HTERT RPE-1 (cell line): Measurements from ENCODE around the gene APLN.

Source experiments
- in situ Hi-C: fragments of 300-500 bp; cut with MboI; formaldehyde crosslinking; loops from 4 replicates; pipeline ENCODE4 v1.14.3; 2020; ENCODE audit warnings: low sequenced_read_pairs

The APLN gene

DNA sequence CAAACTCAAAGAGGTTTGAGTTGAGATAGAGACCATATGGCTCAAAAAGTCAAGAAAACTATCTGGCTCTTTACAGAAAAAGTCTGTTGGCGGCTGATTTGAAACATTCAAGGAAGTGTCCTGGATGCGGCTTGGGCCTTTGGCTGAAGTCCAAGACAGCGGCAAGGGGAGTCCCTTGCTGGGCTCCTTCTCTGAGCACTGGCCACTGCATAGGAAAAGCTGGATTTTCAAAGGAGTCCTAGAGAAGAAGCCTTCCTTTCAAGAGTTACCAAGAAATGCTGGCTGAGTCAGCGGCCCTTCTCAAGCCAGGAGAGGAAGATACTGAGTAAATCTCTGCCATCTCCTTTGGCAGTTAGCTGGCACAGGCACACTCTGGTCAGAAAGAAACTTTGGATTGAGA is 12.1 kb downstream of the APLN start:
- in situ Hi-C loops = no loop called here

DNA sequence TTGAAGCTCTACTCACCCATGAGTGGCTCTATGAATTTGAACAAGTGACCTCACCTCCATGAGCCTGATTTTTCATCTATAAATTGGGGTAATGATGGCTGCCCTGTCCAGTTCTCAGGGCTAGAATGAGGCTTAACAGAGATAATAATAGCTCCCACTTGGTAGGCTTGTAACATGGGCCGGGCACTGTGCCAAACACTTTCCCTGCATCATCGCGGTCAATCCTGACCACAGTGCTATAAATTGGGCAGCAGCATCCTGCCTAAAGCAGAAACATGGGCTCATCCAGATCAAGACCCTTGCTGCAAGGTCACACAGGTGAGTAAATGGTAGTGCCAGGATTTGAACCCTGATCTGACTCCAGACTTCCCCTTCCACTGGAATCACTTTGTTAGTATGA is 12.8 kb downstream of the APLN start:
- in situ Hi-C loops = no loop called here

- in situ Hi-C loops = no loop called here
Observed at GRCh38 chrX:129641469-129641868, 13.3 kb downstream of the APLN start.

DNA sequence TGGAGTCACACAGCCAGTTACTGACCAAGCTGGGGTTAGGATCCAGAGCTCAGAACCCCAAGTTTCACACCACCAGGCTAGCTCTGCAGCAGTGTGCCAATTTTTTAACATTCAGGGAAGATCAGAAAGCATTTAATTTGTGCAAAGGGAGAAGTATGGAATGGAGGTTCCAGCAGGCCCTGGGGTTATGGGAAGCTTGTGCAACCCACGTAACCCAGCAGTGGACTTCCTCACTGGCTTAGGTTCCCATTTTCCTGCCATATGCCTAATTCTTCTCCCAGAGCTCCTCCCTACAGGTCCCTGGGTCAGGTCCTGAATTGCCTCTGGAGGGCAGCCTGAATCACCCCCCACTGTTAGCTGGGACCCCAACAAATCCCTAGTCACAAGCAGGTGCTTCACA is 14.0 kb downstream of the APLN start:
- in situ Hi-C loops = no loop called here

GRCh38 chrX:129638917-129639316 is 15.8 kb downstream of the APLN start:
- in situ Hi-C loops = no loop called here

DNA sequence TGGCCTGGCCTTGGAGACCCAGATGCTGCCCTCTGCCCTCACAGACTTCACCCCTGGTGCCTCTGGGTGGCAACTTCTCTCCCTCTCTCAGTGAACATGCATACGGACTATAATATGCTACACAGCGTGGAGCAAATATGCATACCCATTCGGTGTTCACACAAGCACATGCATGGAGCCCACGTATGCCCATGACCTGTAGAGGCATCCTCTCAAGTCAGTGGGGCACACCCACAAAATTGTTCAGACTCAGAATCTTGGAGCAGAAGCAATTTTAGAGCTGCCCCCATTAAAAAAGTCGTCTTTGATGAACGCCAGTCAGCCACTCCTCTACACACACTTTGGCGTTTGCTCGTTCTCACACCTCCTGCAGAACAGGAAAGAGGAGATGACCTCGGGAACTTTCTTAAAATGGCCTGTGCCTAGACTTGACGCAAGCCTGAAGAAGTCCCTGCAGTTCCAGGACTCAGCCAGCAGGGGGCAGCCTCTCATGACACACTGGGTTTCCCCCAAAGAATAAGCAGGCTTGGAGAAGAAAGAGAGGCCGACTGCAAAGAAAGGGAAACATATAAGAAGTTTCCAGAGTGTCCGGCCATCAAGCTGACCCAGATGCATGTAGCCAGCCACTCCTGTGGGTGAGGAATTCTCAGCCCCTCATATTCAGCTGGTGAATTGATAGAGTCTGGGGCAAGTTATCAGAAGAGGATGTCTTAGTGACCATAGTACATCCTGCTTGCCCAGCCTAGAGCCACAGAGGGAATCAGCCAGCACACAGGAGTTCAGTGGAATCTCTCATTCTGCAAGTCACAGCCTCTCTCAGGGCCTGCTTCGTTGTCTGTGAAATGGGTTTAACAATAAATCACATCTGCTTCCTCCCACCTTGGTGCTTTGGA is 17.3 kb downstream of the APLN start:
- in situ Hi-C loops = no loop called here

- in situ Hi-C loops = no loop called here
Observed at GRCh38 chrX:129636175-129636681, 18.5 kb downstream of the APLN start.

DNA sequence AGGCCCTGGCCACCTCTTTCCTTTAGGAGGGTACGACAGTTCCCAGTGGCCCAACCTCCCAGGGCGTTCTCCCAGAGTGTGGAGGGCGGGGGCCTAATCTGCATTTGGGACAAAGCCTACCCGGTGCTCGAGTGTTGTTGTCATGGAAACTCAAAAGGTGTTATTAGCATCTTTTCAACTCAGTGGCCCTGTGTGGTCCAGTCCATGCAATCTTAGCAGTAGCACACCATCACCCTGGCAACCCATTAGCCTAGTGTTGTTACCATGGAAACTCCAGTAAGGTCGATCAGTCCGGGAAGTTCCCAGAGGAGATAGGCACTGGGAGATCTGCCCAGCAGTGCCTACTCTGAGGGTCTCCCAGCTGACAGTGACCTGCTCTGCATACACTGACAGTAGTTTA is 20.2 kb downstream of the APLN start:
- in situ Hi-C loops = no loop called here

DNA sequence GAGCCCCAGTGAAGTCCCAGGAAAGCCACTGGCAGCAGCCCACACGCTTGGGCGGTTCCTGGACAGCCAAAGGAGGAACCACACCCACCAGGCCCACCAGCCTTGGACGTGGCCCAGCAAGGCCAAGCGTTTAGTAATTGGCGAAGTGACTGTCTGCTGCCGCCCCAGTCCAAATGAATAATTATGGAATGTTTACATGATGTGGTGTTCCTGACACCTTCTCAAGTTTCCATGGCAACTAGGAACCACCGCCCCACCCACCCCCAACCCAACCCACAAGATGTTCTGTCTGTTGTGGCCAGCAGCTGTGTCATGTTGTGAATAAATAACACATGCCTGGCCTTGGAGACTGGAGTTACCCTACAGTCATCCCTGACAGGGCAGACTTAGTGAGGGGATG is 22.3 kb downstream of the APLN start:
- in situ Hi-C loops = no loop called here

DNA sequence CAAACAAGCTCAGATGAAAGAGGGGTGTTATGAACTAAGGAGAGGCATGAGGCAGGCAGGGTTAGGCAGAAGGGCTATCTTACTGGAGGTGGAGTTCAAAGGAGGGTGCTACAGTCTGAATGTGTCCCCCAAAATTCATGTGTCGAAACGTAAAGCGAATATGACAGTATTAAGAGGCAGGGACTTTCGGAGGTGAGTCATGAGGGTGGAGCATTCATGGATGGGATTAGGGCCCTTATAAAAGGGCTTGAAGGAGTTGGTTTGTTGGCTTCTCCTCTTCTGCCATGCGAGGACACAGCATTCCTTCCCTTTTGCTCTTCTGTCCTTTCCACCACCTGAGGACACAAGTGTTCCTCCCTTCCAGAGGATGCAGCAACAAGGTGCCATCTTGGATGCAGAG is 22.9 kb downstream of the APLN start:
- in situ Hi-C loops = no loop called here

DNA sequence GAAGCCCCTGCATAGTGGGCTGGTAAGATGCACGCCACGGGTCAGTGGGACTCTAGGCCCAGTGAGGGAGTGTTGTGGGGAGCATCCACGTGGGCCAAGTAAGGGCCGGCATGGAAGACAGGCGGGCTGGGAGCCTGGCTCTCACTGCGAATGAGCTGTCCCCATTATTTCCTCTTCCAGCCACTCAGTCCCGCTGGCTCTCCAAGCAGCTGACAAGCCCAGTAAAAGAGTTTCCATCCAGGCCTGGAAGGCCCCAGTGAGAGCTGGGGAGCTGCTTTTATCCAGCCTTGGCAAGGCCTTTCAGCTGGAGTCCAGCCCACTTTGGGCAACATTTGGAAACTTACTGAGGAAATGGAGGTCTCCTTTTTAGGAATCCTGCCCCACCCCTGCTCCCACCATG is 24.9 kb downstream of the APLN start:
- in situ Hi-C loops = no loop called here

GRCh38 chrX:129626026-129626425 is 28.7 kb downstream of the APLN start:
- in situ Hi-C loops = no loop called here

DNA sequence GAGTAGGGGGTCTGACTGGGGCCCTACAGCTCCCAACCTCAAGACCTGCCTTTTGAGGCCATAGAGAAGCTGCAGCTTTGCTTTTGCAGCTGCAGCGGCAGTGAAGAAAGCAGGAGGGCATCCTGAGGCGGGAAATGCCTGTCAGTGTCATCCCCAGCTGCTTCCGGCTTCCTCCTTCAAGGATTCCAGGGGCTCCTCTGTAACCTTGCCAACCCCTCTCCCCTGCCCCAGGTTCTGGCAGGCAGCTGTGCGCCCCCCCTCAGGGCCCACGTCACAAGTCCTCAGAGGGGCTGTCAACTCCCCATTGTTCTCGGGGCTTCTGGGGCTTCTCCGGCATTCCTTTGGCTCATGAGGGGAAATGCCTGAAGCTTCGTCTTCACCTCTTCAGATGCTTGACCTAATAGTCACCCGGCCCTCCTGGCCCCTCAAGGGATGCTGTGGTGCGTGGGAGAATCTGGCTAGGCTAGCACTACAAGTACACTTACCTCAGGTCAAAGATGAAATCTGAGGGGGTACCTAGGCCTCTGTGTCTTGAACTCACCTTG is 31.9 kb downstream of the APLN start:
- in situ Hi-C loops = no loop called here

- in situ Hi-C loops = no loop called here
Observed at GRCh38 chrX:129618997-129619396, 35.8 kb downstream of the APLN start.

DNA sequence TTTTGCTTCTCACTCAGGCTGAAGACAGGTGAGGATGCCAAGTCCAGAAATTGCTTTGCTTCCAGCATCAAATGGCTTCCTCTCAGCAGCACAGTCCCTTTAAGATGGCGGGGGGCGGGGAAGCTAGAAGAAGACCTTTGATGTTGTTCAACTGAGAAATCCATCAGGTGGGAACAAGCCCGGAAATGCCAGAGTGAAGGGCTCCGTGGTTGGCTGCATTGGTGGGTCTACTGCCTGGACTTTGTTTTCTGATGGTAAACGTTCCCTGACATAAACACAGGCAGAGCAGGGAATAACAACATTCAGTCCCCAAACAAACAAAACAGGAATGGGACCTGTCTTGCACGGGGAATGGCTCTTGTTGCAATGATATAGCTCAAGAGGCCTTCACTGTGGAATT is 37.3 kb downstream of the APLN start:
- in situ Hi-C loops = no loop called here

- in situ Hi-C loops = no loop called here
Observed at GRCh38 chrX:129614481-129615255, 40.1 kb downstream of the APLN start.

DNA sequence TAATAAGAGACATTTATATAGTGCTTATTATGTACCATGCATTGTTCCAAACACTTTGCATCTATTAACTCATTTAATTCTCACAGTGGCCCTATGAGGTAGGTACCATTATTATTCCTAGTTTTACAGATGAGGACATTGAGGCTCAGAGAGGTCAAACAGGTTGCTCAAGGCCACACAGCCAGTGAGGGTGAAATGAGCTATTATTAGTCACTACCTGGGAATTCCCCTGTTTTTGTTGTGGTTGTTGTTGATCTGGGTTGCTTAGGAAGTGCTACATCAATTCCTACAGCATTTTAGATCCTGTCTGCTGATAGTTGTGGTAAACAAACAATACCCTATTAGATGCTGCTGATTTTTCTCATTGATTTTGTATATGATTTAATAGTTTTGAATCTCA is 41.2 kb downstream of the APLN start:
- in situ Hi-C loops = no loop called here

DNA sequence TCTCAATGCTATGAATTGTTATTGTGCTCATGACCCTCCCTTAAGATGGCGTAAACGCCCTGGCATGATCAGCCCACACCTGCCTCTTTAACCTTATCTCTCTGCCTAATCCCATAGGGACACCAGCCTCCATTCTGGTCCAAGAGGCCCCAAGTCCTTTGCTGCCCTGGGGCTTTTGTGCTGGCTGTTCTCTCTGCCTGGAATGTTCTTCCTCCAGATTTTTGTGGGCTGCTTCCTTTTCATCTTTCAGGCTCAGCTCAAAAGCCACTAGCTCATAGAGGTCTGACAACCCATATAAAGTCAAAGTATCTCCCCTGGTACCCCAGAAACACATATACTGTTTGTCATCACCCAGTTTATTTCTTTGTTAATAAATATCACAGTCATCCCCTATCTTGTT is 42.4 kb downstream of the APLN start:
- in situ Hi-C loops = no loop called here

- in situ Hi-C loops = no loop called here
Observed at GRCh38 chrX:129609395-129609794, 45.4 kb downstream of the APLN start.

DNA sequence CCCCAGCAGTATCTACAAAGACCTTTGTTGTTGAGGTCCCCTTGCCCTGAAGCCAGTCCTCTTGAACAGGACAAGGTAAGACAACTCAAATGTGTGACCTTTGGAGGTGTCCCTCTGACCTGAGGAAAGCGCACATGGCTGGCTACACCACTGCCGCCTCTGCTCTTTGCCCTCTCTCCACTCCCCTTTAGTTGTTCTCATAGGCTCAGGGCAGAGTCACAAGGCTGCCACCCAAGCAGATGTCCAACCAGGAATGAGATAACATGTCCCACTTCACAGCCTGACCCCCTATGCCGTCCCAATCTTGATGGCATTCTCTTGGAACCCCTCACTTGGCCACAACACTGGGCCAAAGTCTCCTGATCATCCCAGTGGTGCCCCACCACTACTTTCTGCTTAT is 46.3 kb downstream of the APLN start:
- in situ Hi-C loops = no loop called here

- in situ Hi-C loops = no loop called here
Observed at GRCh38 chrX:129606918-129607317, 47.8 kb downstream of the APLN start.

GRCh38 chrX:129600981-129601424 is 53.8 kb downstream of the APLN start:
- in situ Hi-C loops = no loop called here
